Activated naive CD4-positive, alpha-beta T cell treated with anti-CD3 and anti-CD28 coated beads for 36 hours (primary cell): ENCODE measurements around the gene ZNF609. TPM values are rescaled to one million over a fixed set of nuclear protein-coding genes. Genes with fewer than 3 reads are reported as not detected.
A peak's percentile ranks its signal among the peaks of the same experiment; 100 is the strongest.

Experiments
- CTCF ChIA-PET: fragments of 350-600 bp; sonication (Branson Sonifier 250); formaldehyde crosslinking; loops from one replicate; lab custom pipeline; 2021; ENCODE audit warnings: antibody characterized with exemption; lab: Charles Lee
- DNase-seq: peaks from one replicate; pipeline ENCODE4 v3.0.0-alpha.2; 2020
- H3K27ac Mint-ChIP-seq: one replicate; pipeline ENCODE4 v1.8.0; 2021; ENCODE audit warnings: mild to moderate bottlenecking, mixed read lengths
- H3K27me3 Mint-ChIP-seq: one replicate; pipeline ENCODE4 v1.8.0; 2021; ENCODE audit warnings: low read depth, mixed read lengths
- H3K36me3 Mint-ChIP-seq: one replicate; pipeline ENCODE4 v1.8.0; 2021; ENCODE audit warnings: low read depth, mixed read lengths
- H3K4me1 Mint-ChIP-seq: one replicate; pipeline ENCODE4 v1.8.0; 2021; ENCODE audit warnings: low read depth, mixed read lengths
- H3K4me3 Mint-ChIP-seq: one replicate; pipeline ENCODE4 v1.8.0; 2021; ENCODE audit warnings: mild to moderate bottlenecking, moderate library complexity, mixed read lengths
- H3K9me3 Mint-ChIP-seq: one replicate; pipeline ENCODE4 v1.8.0; 2021; ENCODE audit warnings: mixed read lengths
- intact Hi-C: fragments of 100-400 bp; cut with micrococcal nuclease; formaldehyde crosslinking; loops from one replicate; pipeline ENCODE4 v1.15.1; 2023
- total RNA-seq, 2 experiments: library from RNA; stranded (reverse); gene quantifications; one replicate each; pipeline ENCODE4 v1.2.3, GENCODE V29; 2021

The ZNF609 gene
- total RNA-seq, 2 experiments from 2014 or later = 39.5 to 40.4 TPM

GRCh38 chr15:64441852-64442251, 18.5 kb upstream of the ZNF609 start:
- Mint-ChIP-seq H3K4me3 (no peak overlapping the region), H3K36me3 (peaks cover 3% of the 10 kb centered on the region), H3K27me3 (no peaks in the 10 kb centered on the region), H3K27ac (no peak overlapping the region), H3K4me1 (peaks cover 64% of the 10 kb centered on the region), H3K9me3 (no peaks in the 10 kb centered on the region)
- intact Hi-C loops = loop anchor here (5.0 kb wide), 1 partner anchor 450 kb away; no protein-coding TSS in a partner anchor
- CTCF ChIA-PET = no interaction called here
- no peak for DNase-seq

- peak overlapping the region; percentile 94 for H3K27ac Mint-ChIP-seq
- no peaks in the 10 kb centered on the region for H3K9me3 Mint-ChIP-seq
- peaks cover 64% of the 10 kb centered on the region for H3K4me1 Mint-ChIP-seq
- intact Hi-C loops = loop anchor here (5.0 kb wide), 1 partner anchor 449 kb away; no protein-coding TSS in a partner anchor
- CTCF ChIA-PET = interaction anchor here (1.3 kb wide), 1 partner anchor 17 kb away, joined by 3 read pairs; no protein-coding TSS in a partner anchor
- H3K36me3 Mint-ChIP-seq = peaks cover 6% of the 10 kb centered on the region
- H3K27me3 Mint-ChIP-seq = no peaks in the 10 kb centered on the region
- no peak overlapping the region for H3K4me3 Mint-ChIP-seq
- DNase-seq = no peak
These were observed 17.4 kb upstream of the ZNF609 start for GRCh38 chr15:64443016-64443415.

- Mint-ChIP-seq H3K9me3 (no peaks in the 10 kb centered on the region), H3K36me3 (peaks cover 7% of the 10 kb centered on the region), H3K27ac (peak overlapping the region; percentile 94), H3K27me3 (no peaks in the 10 kb centered on the region), H3K4me3 (peak overlapping the region; percentile 66), H3K4me1 (peaks cover 62% of the 10 kb centered on the region)
- CTCF ChIA-PET = interaction anchor here (1.0 to 1.3 kb wide), 3 partner anchors 13 to 18 kb away, joined by 3 read pairs; no protein-coding TSS in a partner anchor
- peak; percentile 20 for DNase-seq
- intact Hi-C loops = loop anchor here (1.0 to 5.0 kb wide), 4 partner anchors 14 to 448 kb away; no protein-coding TSS in a partner anchor
These were observed 16.4 kb upstream of the ZNF609 start for GRCh38 chr15:64443747-64444621.

- H3K4me3 Mint-ChIP-seq = peak overlapping the region; percentile 66
- H3K27ac Mint-ChIP-seq = peak overlapping the region; percentile 94
- peaks cover 60% of the 10 kb centered on the region for H3K4me1 Mint-ChIP-seq
- DNase-seq = no peak
- H3K27me3 Mint-ChIP-seq = no peaks in the 10 kb centered on the region
- intact Hi-C loops = loop anchor here (1.0 to 5.0 kb wide), 4 partner anchors 15 to 447 kb away; no protein-coding TSS in a partner anchor
- CTCF ChIA-PET = interaction anchor here (1.2 kb wide), 1 partner anchor 13 kb away, joined by 3 read pairs; no protein-coding TSS in a partner anchor
- peaks cover 7% of the 10 kb centered on the region for H3K36me3 Mint-ChIP-seq
- H3K9me3 Mint-ChIP-seq = no peaks in the 10 kb centered on the region
These were observed 15.5 kb upstream of the ZNF609 start for GRCh38 chr15:64444836-64445235.

DNA sequence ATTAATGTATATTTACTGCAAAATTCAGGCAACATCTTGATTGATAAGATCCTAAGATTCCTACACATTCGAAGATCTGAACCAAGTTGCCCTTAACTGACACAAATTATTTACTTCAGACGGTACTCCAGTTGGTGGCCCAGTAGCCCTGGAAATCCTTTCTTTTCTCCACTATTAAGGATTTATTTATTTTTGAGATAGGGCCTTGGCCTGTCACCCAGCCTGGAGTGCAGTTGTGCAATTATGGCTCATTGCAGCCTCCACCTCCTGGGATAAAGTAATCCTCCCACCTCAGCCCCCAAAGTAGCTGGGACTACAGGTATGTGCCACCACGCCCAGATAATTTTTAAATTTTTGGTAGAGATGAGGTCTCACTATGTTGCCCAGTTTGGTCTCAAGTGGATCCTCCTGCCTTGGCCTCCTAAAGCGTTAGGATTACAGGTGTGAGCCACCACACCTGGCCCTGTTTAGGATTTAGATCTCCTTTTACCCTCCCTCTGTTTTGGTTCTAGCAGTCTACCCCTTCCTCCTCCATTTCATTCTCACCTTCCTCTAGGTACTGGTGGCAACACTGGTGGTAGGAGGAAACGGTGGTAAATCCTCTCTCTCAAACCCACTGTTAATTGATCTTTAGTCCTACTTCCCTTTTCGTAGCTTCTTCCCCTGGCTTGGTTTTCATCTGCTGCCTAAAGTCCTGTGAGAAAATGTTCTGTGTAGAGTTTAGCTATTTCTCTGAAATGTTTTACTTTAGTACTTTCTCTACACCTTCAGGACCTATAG, 12.7 kb upstream of the ZNF609 start:
- no peak for DNase-seq
- H3K27me3 Mint-ChIP-seq = no peaks in the 10 kb centered on the region
- H3K27ac Mint-ChIP-seq = peak overlapping the region; percentile 47
- H3K36me3 Mint-ChIP-seq = peaks cover 7% of the 10 kb centered on the region
- no peaks in the 10 kb centered on the region for H3K9me3 Mint-ChIP-seq
- intact Hi-C loops = no loop called here
- H3K4me1 Mint-ChIP-seq = peaks cover 56% of the 10 kb centered on the region
- H3K4me3 Mint-ChIP-seq = no peak overlapping the region
- CTCF ChIA-PET = interaction anchor here (0.6 kb wide), 1 partner anchor 29 kb away, joined by 3 read pairs; no protein-coding TSS in a partner anchor

GRCh38 chr15:64452988-64453688, 7.2 kb upstream of the ZNF609 start:
- peaks cover under 1% of the 10 kb centered on the region for H3K36me3 Mint-ChIP-seq
- no peak overlapping the region for H3K4me3 Mint-ChIP-seq
- CTCF ChIA-PET = interaction anchor here (0.7 kb wide), 1 partner anchor 17 kb away, joined by 3 read pairs; no protein-coding TSS in a partner anchor
- no peak overlapping the region for H3K27ac Mint-ChIP-seq
- no peaks in the 10 kb centered on the region for H3K27me3 Mint-ChIP-seq
- H3K4me1 Mint-ChIP-seq = peaks cover 53% of the 10 kb centered on the region
- intact Hi-C loops = no loop called here
- no peaks in the 10 kb centered on the region for H3K9me3 Mint-ChIP-seq
- no peak for DNase-seq

- H3K36me3 Mint-ChIP-seq = no peaks in the 10 kb centered on the region
- no peak overlapping the region for H3K27ac Mint-ChIP-seq
- CTCF ChIA-PET = no interaction called here
- intact Hi-C loops = no loop called here
- H3K27me3 Mint-ChIP-seq = no peaks in the 10 kb centered on the region
- H3K9me3 Mint-ChIP-seq = no peaks in the 10 kb centered on the region
- no peak for DNase-seq
- H3K4me3 Mint-ChIP-seq = no peak overlapping the region
- peaks cover 50% of the 10 kb centered on the region for H3K4me1 Mint-ChIP-seq
These were observed 6.7 kb upstream of the ZNF609 start for GRCh38 chr15:64453689-64454037.

DNA sequence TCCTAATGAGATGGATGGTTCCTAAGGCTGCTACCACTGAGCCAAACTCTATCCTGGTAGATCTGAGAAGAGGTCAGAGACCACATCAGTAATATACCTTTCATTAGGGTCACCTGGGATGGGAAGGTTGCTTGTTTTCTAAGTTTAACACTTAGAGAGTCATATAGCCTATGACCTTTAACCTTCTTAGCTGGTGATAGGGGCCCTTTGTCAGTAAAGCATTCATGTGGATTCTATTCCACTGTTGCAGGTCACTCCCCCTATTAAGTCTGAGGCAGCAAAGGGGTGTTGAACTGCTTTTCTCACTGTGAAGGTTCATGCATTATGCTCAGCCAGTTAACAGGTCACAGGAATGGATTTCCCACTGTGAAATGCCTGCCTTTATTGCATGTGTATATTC, 6.1 kb upstream of the ZNF609 start:
- H3K36me3 Mint-ChIP-seq = no peaks in the 10 kb centered on the region
- CTCF ChIA-PET = no interaction called here
- intact Hi-C loops = no loop called here
- peaks cover 52% of the 10 kb centered on the region for H3K4me1 Mint-ChIP-seq
- no peak overlapping the region for H3K27ac Mint-ChIP-seq
- H3K4me3 Mint-ChIP-seq = no peak overlapping the region
- no peak for DNase-seq
- no peaks in the 10 kb centered on the region for H3K27me3 Mint-ChIP-seq
- H3K9me3 Mint-ChIP-seq = no peaks in the 10 kb centered on the region

GRCh38 chr15:64455961-64456371, 4.4 kb upstream of the ZNF609 start:
- Mint-ChIP-seq H3K9me3 (no peaks in the 10 kb centered on the region), H3K27ac (no peak overlapping the region), H3K4me1 (peaks cover 53% of the 10 kb centered on the region), H3K4me3 (no peak overlapping the region), H3K27me3 (no peaks in the 10 kb centered on the region), H3K36me3 (no peaks in the 10 kb centered on the region)
- intact Hi-C loops = no loop called here
- CTCF ChIA-PET = interaction anchor here (0.7 kb wide), 1 partner anchor 13 kb away, joined by 3 read pairs; no protein-coding TSS in a partner anchor
- DNase-seq = no peak

DNA sequence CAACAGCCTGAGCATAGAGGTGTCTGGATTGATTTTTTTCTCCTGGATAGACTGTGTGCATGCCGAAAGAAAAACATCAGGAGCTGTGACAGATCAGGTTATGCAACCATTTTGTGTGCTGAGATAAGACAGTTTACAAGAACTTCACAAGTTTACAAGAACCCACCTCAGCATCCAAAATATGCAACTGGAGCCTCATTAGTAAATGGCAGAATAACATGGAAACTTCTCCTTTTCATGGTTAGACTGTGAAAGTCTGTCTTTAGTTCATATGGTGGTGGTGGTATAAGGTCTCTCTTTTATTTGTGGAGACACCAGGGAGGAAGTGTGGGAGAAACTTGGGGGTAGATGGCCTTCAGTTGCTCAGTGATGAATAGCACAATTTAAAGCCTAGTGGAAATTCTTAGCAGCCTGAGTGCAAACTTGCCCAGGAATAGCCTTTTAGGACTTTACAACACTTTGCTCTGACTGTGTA, 3.7 kb upstream of the ZNF609 start:
- Mint-ChIP-seq H3K27me3 (no peaks in the 10 kb centered on the region), H3K4me1 (peaks cover 56% of the 10 kb centered on the region), H3K36me3 (no peaks in the 10 kb centered on the region), H3K4me3 (no peak overlapping the region), H3K27ac (no peak overlapping the region), H3K9me3 (no peaks in the 10 kb centered on the region)
- intact Hi-C loops = no loop called here
- CTCF ChIA-PET = interaction anchor here (0.7 kb wide), 1 partner anchor 12 kb away, joined by 3 read pairs; no protein-coding TSS in a partner anchor
- DNase-seq = no peak

- Mint-ChIP-seq H3K36me3 (peaks cover 2% of the 10 kb centered on the region), H3K4me1 (peaks cover 68% of the 10 kb centered on the region)
- no peak for DNase-seq
These were observed 1.2 kb upstream of the ZNF609 start for GRCh38 chr15:64459066-64459781.

More at GRCh38 chr15:64459066-64459781, 1.2 kb upstream of the ZNF609 start:
- no peaks in the 10 kb centered on the region for H3K9me3 Mint-ChIP-seq
- peak overlapping the region; percentile 85 for H3K4me3 Mint-ChIP-seq
- intact Hi-C loops = no loop called here
- H3K27me3 Mint-ChIP-seq = no peaks in the 10 kb centered on the region
- H3K27ac Mint-ChIP-seq = peak overlapping the region; percentile 18
- CTCF ChIA-PET = interaction anchor here (0.9 to 2.0 kb wide), 6 partner anchors 32 to 221 kb away, joined by 3 to 6 read pairs (median 4); partner anchors contain the start of gene TRIP4
